Left lung (tissue), 14 donors: ENCODE results near the gene C12orf50. TPM values are rescaled to one million over a fixed set of nuclear protein-coding genes. Genes with fewer than 3 reads are reported as not detected.

Source experiments
- ATAC-seq: fragments of 200-7000 bp; cut with Tn5 transposase; one replicate; pipeline ENCODE4 v1.9.1; 2020; ENCODE audit warnings: moderate library complexity
- DNase-seq, 4 donors: peaks; one replicate each; pipeline ENCODE4 v3.0.0-alpha.2; 2013 to 2020
- H3K27ac ChIP-seq, 2 donors: fragments of 200-600 bp; sonication (generic) in 1 of 2; one replicate each; pipeline versions ENCODE4 v1.5.0 to v1.8.0; 2020 to 2021
- H3K27me3 ChIP-seq, 2 donors: fragments of 200-600 bp; sonication (generic) in 1 of 2; one replicate each; pipeline versions ENCODE4 v1.5.0 to v1.8.0; 2020 to 2021
- H3K36me3 ChIP-seq, 2 donors: fragments of 200-600 bp; sonication (generic) in 1 of 2; one replicate each; pipeline versions ENCODE4 v1.5.0 to v1.8.0; 2020 to 2021
- H3K4me1 ChIP-seq, 2 donors: fragments of 200-600 bp; one replicate each; pipeline ENCODE4 v1.8.0; 2021
- H3K4me3 ChIP-seq, 2 donors: fragments of 200-600 bp; sonication (generic) in 1 of 2; one replicate each; pipeline versions ENCODE4 v1.5.0 to v1.8.0; 2020 to 2021; ENCODE audit warnings: mild to moderate bottlenecking in 1 of 2
- H3K9me3 ChIP-seq, 2 donors: fragments of 200-600 bp; sonication (generic) in 1 of 2; one replicate each; pipeline versions ENCODE4 v1.5.0 to v1.8.0; 2020 to 2021
- intact Hi-C, 2 donors: fragments of 100-400 bp; cut with DNase I; formaldehyde crosslinking; loops; one replicate each; pipeline versions ENCODE4 v1.11.2 to v1.14.2; 2022
- long read RNA-seq, 12 donors: library from polyadenylated mRNA in 2 of 12; unstranded in 2 of 12; transcript quantifications; one replicate each; pipeline ENCODE4 v2.0.0 and lab custom pipeline, GENCODE V29; 2019 to 2026
- polyA plus RNA-seq, 6 donors: library from polyadenylated mRNA; unstranded; fragments of 120-200 nt; gene quantifications; one replicate each; pipeline ENCODE4 v1.2.1, GENCODE V29; 2013; ENCODE audit not compliant: insufficient read length in 6 of 6
- total RNA-seq, 2 donors: library from RNA; stranded (reverse); fragmentation: NEBNext Ultra II Directional; extraction: Animal tissue kit (Norgen Biotek cat#: 25700); gene quantifications; one replicate each; pipeline ENCODE4 v1.2.1, GENCODE V29; 2021
- TF ChIP-seq, protein P1 (sequence below), 2 donors: fragments of 200-600 bp; sonication (generic) in 1 of 2; IDR thresholded peaks; one replicate each; pipeline versions ENCODE4 v1.5.0 to v1.8.0; 2021; ENCODE audit warnings: antibody characterized with exemption in 2 of 2
- donor health status: DM: no; HTN: yes; CAD: no.
- donor health status: DM: no; HTN: no; CAD: no.

The C12orf50 gene, protein sequence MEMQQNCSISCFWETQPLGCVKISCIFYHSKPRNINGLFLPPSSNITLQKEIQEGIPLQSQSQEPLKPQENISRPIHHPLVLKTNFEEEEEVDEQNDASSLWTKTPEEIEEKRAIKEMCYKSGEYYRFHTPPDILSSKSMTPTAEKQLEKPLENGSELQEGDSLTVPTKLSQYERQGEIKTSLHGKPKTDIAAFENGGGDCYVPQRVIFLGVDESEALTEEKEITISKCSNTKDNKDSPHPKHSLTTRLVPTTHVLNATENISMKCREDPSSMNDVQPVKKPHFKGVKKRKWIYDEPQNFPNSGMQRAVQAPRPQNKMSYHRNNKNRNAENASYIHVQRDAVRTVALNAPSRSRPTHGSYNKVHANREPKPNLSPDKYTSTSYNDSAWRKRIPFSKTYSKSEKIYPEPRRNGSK
- under 1 TPM in 1 of 2 donors, not detected in 1; 0.12 TPM for total RNA-seq
- polyA plus RNA-seq, result under 1 TPM; 0.39 to 0.65 (median 0.57) TPM
- long read RNA-seq, donor 1, result 0 reads
- long read RNA-seq, donor 2, result 0 reads
- long read RNA-seq, donor 3, result 0 reads
- long read RNA-seq, donor 4, result 0 reads
- long read RNA-seq, donor 5, result 0 reads
- long read RNA-seq, donor 6, result 0 reads
- long read RNA-seq, donor 7, result 0 reads
- long read RNA-seq, donor 8, result 0 reads
- long read RNA-seq, donor 9, result 0 reads
- long read RNA-seq, donor 10, result 0 reads
- long read RNA-seq, donor 11, result 0 reads
- long read RNA-seq, donor 12, result 0 reads

DNA sequence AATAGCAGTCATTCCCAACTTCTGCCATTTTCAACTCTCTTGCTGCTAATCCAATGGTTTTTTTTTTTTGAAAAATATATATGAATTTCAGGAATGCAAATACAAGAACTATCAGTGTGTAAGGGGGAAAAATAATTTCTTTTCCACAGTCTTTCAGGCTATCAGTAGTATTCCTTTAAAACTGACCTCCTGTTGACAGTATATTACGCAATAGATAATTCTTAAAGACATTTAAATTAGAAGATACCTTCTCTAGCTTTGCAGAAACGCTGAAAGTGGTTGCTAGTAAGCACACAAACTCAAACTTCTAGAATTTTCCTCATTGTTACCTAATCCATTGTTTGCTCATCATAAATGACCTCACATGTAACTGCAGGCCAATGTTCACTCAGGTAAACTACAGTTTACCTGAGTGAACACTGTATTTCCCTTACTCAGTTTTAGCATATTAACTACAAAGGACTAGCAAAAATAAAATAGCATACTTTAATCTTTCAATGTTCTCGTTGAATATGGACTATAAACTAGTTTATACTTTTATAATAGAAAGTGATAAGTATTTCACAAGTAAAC lies at the start of gene C12orf50:
C12orf50 (minus strand) TSS at position 309 of the 573 bp plus-strand sequence. CDS start 2,439 bp downstream, outside the sequence.
- intact Hi-C loops, result no loop called here
- H3K4me3 ChIP-seq, result no peak within 1 kb of the TSS
- DNase-seq, result no peak

DNA sequence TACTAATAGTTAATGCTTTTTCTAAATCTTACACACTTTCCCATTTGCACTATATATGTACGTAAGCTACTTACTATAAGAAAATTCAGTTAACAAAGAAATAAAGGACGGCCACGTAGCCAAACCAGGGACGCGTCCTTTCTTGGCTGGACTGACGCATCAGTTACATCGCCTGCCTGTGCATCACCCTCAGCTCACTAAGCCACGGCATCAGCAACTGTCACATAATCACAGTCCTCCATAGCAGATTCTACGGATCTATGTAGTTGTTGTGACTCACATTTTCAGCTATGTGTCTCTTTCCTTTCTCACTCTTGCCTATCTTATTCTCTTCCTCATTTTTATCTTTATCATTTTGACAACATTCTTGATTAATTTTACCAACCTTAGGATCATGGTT lies 38.1 kb upstream of the C12orf50 start:
- Histone ChIP-seq H3K36me3 (peaks cover 0 to 8% of the 10 kb centered on the region in 2 donors), H3K9me3 (no peaks in the 10 kb centered on the region), H3K4me3 (no peak overlapping the region), H3K4me1 (no peaks in the 10 kb centered on the region), H3K27me3 (no peaks in the 10 kb centered on the region), H3K27ac (no peak overlapping the region)
- TF ChIP-seq, protein P1, sequence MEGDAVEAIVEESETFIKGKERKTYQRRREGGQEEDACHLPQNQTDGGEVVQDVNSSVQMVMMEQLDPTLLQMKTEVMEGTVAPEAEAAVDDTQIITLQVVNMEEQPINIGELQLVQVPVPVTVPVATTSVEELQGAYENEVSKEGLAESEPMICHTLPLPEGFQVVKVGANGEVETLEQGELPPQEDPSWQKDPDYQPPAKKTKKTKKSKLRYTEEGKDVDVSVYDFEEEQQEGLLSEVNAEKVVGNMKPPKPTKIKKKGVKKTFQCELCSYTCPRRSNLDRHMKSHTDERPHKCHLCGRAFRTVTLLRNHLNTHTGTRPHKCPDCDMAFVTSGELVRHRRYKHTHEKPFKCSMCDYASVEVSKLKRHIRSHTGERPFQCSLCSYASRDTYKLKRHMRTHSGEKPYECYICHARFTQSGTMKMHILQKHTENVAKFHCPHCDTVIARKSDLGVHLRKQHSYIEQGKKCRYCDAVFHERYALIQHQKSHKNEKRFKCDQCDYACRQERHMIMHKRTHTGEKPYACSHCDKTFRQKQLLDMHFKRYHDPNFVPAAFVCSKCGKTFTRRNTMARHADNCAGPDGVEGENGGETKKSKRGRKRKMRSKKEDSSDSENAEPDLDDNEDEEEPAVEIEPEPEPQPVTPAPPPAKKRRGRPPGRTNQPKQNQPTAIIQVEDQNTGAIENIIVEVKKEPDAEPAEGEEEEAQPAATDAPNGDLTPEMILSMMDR (IDR thresholded peaks at IDR 0.05), result no peak
- ATAC-seq (no peak), DNase-seq (no peak)
- intact Hi-C loops, result no loop called here

More for the DNA sequence above, at the start of gene C12orf50:
- no peak within 1 kb of the TSS for H3K27ac ChIP-seq
- no peak for ATAC-seq
- H3K36me3 ChIP-seq, result no peaks in the 10 kb centered on the region
- no peaks in the 10 kb centered on the region for H3K27me3 ChIP-seq
- TF ChIP-seq, protein P1 (IDR thresholded peaks at IDR 0.05), result no peak
- H3K9me3 ChIP-seq, result no peaks in the 10 kb centered on the region
- no peaks in the 10 kb centered on the region for H3K4me1 ChIP-seq

DNA sequence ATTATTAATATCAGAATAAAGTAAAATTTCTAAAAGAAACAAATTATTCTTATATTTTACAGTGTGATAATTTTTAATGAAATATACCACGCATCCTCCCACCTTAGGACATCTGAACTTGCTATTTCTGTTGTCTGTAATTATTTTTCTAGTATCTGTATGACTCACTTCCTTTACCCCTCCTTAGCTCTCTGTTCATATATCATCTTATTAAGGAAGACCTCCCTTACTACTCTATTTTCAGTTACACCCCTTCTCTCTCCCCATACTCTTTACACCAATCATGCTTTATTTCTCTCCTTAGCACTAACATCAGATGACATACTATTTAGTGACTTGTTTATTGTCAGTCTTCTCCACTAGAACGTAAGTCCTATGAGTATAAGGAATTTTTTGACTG lies 34.2 kb upstream of the C12orf50 start:
- Histone ChIP-seq H3K9me3 (no peaks in the 10 kb centered on the region), H3K4me1 (no peaks in the 10 kb centered on the region), H3K36me3 (peaks cover 0 to 27% of the 10 kb centered on the region in 2 donors), H3K27ac (no peak overlapping the region), H3K27me3 (no peaks in the 10 kb centered on the region), H3K4me3 (no peak overlapping the region)
- no peak for ATAC-seq
- intact Hi-C loops, result no loop called here
- TF ChIP-seq, protein P1 (IDR thresholded peaks at IDR 0.05), result no peak
- no peak for DNase-seq

DNA sequence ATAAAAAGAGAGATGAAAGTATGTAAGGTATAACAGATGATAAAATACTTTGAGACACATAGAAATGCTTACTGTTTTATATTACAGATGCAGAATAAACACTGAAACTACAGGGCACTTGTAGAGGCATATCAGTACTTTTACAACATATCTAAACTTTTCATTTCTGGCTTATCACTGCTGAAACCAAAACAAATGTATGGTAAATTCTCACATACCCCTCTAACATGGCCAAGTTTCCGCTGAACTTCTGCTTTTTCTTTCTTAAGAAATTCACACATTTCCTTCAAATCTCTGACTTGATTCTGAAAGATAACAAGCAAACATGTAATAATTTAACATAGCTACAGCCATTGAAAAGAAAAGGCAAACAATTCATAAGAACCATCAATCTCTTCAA lies 33.3 kb upstream of the C12orf50 start:
- Histone ChIP-seq H3K9me3 (no peaks in the 10 kb centered on the region), H3K27ac (no peak overlapping the region), H3K4me3 (no peak overlapping the region), H3K27me3 (no peaks in the 10 kb centered on the region), H3K4me1 (no peaks in the 10 kb centered on the region), H3K36me3 (peaks cover 0 to 33% of the 10 kb centered on the region in 2 donors)
- ATAC-seq (no peak), DNase-seq (no peak)
- intact Hi-C loops, result no loop called here
- TF ChIP-seq, protein P1 (IDR thresholded peaks at IDR 0.05), result no peak

DNA sequence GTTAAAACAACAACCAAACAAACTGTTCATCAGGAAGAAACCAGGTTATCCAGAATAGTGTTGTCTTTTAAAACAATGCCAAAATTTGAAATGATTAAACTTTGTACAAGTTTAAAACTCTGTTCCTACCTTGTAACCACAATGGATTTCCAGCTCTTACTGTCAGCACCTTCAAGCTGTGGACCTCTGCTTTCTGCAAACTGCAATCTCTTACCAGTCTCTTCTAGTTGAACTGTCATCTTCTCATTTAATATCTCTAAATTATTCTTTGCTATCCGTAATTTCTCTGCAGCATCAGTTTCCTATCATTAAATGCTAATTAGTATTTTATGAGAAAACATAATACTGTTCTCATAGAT lies 29.5 kb upstream of the C12orf50 start:
- no peak for ATAC-seq
- Histone ChIP-seq H3K9me3 (no peaks in the 10 kb centered on the region), H3K4me1 (no peaks in the 10 kb centered on the region), H3K27me3 (no peaks in the 10 kb centered on the region), H3K4me3 (no peak overlapping the region), H3K27ac (no peak overlapping the region), H3K36me3 (peaks cover 0 to 45% of the 10 kb centered on the region in 2 donors)
- TF ChIP-seq, protein P1 (IDR thresholded peaks at IDR 0.05), result no peak
- intact Hi-C loops, result no loop called here
- DNase-seq, result no peak
